Vagina (tissue), 2 donors: Measurements from ENCODE around the gene RABGAP1L. TPM values are rescaled to one million over a fixed set of nuclear protein-coding genes. Genes with fewer than 3 reads are reported as not detected.
"Not testable (repeated sequence)": the region's sequence is repeated elsewhere in the genome, so short reads cannot be mapped to it uniquely, and the experiment has no call there.

Source experiments
- DNase-seq, 2 donors: peaks; one replicate each; pipeline ENCODE4 v3.0.0-alpha.2; 2017; ENCODE audit errors: extremely low spot score in 2 of 2
- H3K27ac ChIP-seq: fragments of 200-600 bp; sonication (generic); one replicate; pipeline ENCODE4 v1.5.1; 2019
- H3K27me3 ChIP-seq: fragments of 200-600 bp; sonication (generic); one replicate; pipeline ENCODE4 v1.5.1; 2019
- H3K36me3 ChIP-seq, 2 donors: fragments of 200-600 bp; sonication (generic); one replicate each; pipeline ENCODE4 v1.5.1; 2017 to 2019
- H3K4me1 ChIP-seq: fragments of 200-600 bp; sonication (generic); one replicate; pipeline ENCODE4 v1.5.1; 2019
- H3K4me3 ChIP-seq, 2 donors: fragments of 200-600 bp; sonication (generic); 1 replicate in 1 of 2; 2 replicates in 1 of 2; pipeline ENCODE4 v1.5.1; 2016 to 2019
- H3K9me3 ChIP-seq: fragments of 200-600 bp; sonication (generic); one replicate; pipeline ENCODE4 v1.5.1; 2019
- POLR2A ChIP-seq, 2 donors: fragments of 450-650 bp; IDR thresholded peaks; one replicate each; pipeline ENCODE4 v1.6.1; 2017; ENCODE audit warnings: antibody characterized with exemption in 2 of 2, mild to moderate bottlenecking in 2 of 2, moderate library complexity in 2 of 2
- POLR2AphosphoS5 ChIP-seq, 2 donors: sonication (generic); formaldehyde crosslinking; IDR thresholded peaks; one replicate each; pipeline ENCODE4 v1.9.0; 2017; ENCODE audit warnings: antibody characterized with exemption in 2 of 2, mild to moderate bottlenecking in 2 of 2, low read depth in 1 of 2; ENCODE audit not compliant: insufficient read depth in 1 of 2
- intact Hi-C: fragments of 100-400 bp; cut with DNase I; formaldehyde crosslinking; loops from one replicate; pipeline ENCODE4 v1.15.1; 2023
- total RNA-seq: library from RNA; depleted of rRNA; stranded (reverse); fragments of >200 nt; gene quantifications from one replicate; pipeline ENCODE4 v1.2.3, GENCODE V29; 2016
- TF ChIP-seq, protein P1 (sequence below), 3 experiments: fragments of 450-650 bp in 2 of 3; fragments of 200-600 bp in 1 of 3; sonication (generic) in 1 of 3; IDR thresholded peaks; one replicate each; pipeline ENCODE4 v1.5.1; 2017 to 2019; ENCODE audit warnings: antibody characterized with exemption in 3 of 3, mild to moderate bottlenecking in 2 of 3, moderate library complexity in 2 of 3

Gene RABGAP1L
- total RNA-seq, 1 donor from 2014 or later: 40.0 TPM

DNA sequence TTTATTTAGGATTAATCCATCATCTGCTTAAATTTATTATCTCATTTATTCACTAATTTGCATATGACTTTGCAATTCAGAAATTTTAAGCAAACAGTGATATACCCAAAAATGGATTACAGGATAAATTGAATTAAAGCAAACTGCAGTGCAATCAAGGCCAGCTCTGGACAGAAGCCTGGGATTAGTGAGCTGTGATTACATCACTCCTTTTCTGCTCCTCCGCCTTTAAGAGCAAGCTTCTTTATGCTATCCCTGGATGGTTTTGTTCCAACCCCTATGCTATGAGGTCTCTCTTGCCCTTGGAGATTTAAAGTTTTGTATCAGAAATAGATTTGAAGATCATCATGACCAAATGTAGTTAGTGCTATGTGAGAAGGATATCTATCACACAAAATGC, 321.0 kb downstream of the RABGAP1L start:
- Histone ChIP-seq H3K36me3 (no peaks in the 10 kb centered on the region), H3K9me3 (no peaks in the 10 kb centered on the region), H3K4me1 (no peaks in the 10 kb centered on the region), H3K27ac (no peak overlapping the region), H3K4me3 (no peak overlapping the region), H3K27me3 (no peaks in the 10 kb centered on the region)
- no peak for DNase-seq
- intact Hi-C loops: no loop called here
- TF ChIP-seq POLR2AphosphoS5 (IDR thresholded peaks at IDR 0.05; ENCODE audit: insufficient read depth in 1 of 2, low read depth in 1 of 2) (no peak), POLR2A (IDR thresholded peaks at IDR 0.05) (no peak)
- TF ChIP-seq, protein P1, sequence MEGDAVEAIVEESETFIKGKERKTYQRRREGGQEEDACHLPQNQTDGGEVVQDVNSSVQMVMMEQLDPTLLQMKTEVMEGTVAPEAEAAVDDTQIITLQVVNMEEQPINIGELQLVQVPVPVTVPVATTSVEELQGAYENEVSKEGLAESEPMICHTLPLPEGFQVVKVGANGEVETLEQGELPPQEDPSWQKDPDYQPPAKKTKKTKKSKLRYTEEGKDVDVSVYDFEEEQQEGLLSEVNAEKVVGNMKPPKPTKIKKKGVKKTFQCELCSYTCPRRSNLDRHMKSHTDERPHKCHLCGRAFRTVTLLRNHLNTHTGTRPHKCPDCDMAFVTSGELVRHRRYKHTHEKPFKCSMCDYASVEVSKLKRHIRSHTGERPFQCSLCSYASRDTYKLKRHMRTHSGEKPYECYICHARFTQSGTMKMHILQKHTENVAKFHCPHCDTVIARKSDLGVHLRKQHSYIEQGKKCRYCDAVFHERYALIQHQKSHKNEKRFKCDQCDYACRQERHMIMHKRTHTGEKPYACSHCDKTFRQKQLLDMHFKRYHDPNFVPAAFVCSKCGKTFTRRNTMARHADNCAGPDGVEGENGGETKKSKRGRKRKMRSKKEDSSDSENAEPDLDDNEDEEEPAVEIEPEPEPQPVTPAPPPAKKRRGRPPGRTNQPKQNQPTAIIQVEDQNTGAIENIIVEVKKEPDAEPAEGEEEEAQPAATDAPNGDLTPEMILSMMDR (IDR thresholded peaks at IDR 0.05): no peak

DNA sequence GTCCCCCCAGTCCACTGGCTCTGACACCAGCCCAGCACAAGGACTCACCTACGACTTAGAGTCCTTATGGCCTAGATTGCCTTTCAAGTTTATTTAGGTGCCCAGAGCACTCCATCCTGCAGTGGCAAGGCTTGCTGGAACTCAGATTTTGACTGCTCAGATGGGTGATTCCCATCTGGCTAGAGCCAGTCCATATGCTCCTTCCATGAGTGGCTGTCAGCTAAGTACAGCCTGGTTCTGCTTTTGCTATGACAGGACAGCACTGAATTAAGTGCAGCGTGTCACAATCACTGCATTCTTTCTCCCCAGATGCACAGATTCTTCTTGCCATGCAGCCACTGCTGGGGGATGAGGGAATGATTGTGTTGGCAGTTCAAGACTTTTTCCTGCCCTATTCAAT, 332.3 kb downstream of the RABGAP1L start:
- H3K4me3 ChIP-seq: no peak overlapping the region
- H3K27me3 ChIP-seq: no peaks in the 10 kb centered on the region
- intact Hi-C loops: no loop called here
- no peaks in the 10 kb centered on the region for H3K9me3 ChIP-seq
- H3K27ac ChIP-seq: no peak overlapping the region
- H3K4me1 ChIP-seq: no peaks in the 10 kb centered on the region
- TF ChIP-seq, protein P1 (IDR thresholded peaks at IDR 0.05): no peak
- TF ChIP-seq POLR2AphosphoS5 (IDR thresholded peaks at IDR 0.05; ENCODE audit: insufficient read depth in 1 of 2, low read depth in 1 of 2) (no peak), POLR2A (IDR thresholded peaks at IDR 0.05) (no peak)
- no peak for DNase-seq
- no peaks in the 10 kb centered on the region for H3K36me3 ChIP-seq

DNA sequence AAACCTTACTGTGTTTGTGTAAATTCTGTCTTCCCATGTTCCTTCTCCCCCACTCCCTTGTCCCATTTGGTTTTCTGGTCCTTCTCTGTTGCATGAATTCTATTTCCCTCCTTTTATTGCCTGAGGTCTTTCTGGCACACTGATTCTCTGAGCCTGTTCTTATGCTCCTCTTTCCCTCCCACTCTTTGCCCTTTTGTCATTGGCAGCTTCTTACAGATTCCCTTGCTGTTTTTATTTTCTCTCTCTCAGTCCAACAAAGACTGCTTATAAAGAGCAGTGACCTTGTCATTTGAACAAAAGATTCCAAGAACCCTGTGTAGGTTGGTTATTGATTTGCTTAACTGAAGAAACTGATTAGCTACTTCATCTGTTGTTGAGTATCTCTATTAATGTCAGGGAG, 338.2 kb downstream of the RABGAP1L start:
- DNase-seq: no peak
- no peaks in the 10 kb centered on the region for H3K36me3 ChIP-seq
- TF ChIP-seq POLR2AphosphoS5 (IDR thresholded peaks at IDR 0.05; ENCODE audit: insufficient read depth in 1 of 2, low read depth in 1 of 2): no peak
- TF ChIP-seq POLR2A (IDR thresholded peaks at IDR 0.05): no peak
- TF ChIP-seq, protein P1 (IDR thresholded peaks at IDR 0.05): no peak
- H3K4me3 ChIP-seq: no peak overlapping the region
- H3K9me3 ChIP-seq: no peaks in the 10 kb centered on the region
- no peaks in the 10 kb centered on the region for H3K27me3 ChIP-seq
- intact Hi-C loops: no loop called here
- no peak overlapping the region for H3K27ac ChIP-seq
- H3K4me1 ChIP-seq: peaks cover 6% of the 10 kb centered on the region

DNA sequence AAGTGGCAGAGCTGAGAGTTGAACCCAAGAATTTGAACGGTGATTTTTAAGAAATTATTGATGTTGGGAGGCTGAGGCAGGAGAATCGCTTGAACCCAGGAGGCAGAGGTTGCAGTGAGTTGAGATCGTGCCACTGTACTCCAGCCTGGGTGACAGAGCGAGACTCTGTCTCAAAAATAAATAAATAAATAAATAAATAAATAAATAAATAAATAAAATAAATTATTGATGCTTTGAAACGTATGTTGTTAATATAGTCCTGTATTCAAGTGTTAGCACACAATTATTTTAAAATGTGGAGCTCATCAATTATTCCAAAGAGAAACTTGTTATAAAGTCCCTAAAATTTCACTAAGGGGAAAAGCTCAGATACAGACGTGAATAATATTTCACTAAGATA, 357.4 kb downstream of the RABGAP1L start:
- H3K27me3 ChIP-seq, intact Hi-C loops, DNase-seq, H3K9me3 ChIP-seq, H3K36me3 ChIP-seq, H3K27ac ChIP-seq, H3K4me1 ChIP-seq, H3K4me3 ChIP-seq: not testable (repeated sequence)

GRCh38 chr1:174519844-174520243, 360.5 kb downstream of the RABGAP1L start:
- Histone ChIP-seq H3K36me3 (no peaks in the 10 kb centered on the region), H3K9me3 (no peaks in the 10 kb centered on the region), H3K27me3 (no peaks in the 10 kb centered on the region), H3K4me3 (no peak overlapping the region), H3K4me1 (no peaks in the 10 kb centered on the region), H3K27ac (no peak overlapping the region)
- DNase-seq: no peak
- intact Hi-C loops: no loop called here
- TF ChIP-seq POLR2A (IDR thresholded peaks at IDR 0.05): no peak
- TF ChIP-seq, protein P1 (IDR thresholded peaks at IDR 0.05): no peak
- TF ChIP-seq POLR2AphosphoS5 (IDR thresholded peaks at IDR 0.05; ENCODE audit: insufficient read depth in 1 of 2, low read depth in 1 of 2): no peak

DNA sequence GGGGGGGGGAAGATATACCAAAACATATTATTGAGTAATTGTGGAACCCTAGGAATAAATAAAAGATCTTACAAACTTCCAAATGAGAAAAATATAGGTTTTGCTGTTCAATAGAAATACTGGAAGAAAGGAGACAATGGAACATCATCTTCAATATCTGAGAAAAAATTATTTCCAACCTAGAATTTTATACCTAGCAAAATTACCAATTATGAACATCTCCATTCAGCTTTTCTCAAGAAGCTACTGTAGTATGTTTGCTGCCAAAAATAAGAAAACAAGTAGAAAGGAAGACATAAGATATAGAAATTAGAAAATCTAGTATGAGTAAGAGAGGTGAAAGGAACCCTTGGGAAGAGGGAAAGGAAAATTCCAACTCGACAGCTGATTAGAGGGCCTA, 372.4 kb downstream of the RABGAP1L start:
- intact Hi-C loops: no loop called here
- TF ChIP-seq, protein P1 (IDR thresholded peaks at IDR 0.05): no peak
- TF ChIP-seq POLR2A (IDR thresholded peaks at IDR 0.05) (no peak), POLR2AphosphoS5 (IDR thresholded peaks at IDR 0.05; ENCODE audit: insufficient read depth in 1 of 2, low read depth in 1 of 2) (no peak)
- no peaks in the 10 kb centered on the region for H3K27me3 ChIP-seq

More for the DNA sequence above, 372.4 kb downstream of the RABGAP1L start:
- H3K27ac ChIP-seq: no peak overlapping the region
- H3K4me3 ChIP-seq: no peak overlapping the region
- peaks cover 8% of the 10 kb centered on the region for H3K9me3 ChIP-seq
- no peak for DNase-seq
- H3K4me1 ChIP-seq: no peaks in the 10 kb centered on the region
- no peaks in the 10 kb centered on the region for H3K36me3 ChIP-seq
